ENCODE measurements around the gene MYCBPAP.

MYCBPAP gene

GRCh38 chr17:50577451-50577954 lies 69.3 kb downstream of the MYCBPAP start:
- no peak for DNase-seq

- DNase-seq = no peak
Measured at GRCh38 chr17:50578173-50578572, 69.9 kb downstream of the MYCBPAP start.

GRCh38 chr17:50579399-50579798 lies 71.2 kb downstream of the MYCBPAP start:
- DNase-seq = no peak

GRCh38 chr17:50580646-50581045 lies 72.4 kb downstream of the MYCBPAP start:
- DNase-seq = no peak
